WTC11 (cell line): ENCODE results near the gene GPR152.

Experiments used
- AFF4 ChIP-seq: sonication (generic); formaldehyde crosslinking; IDR thresholded peaks from 2 replicates; pipeline ENCODE4 v1.8.1; 2023; ENCODE audit warnings: mild to moderate bottlenecking, missing genetic modification reagents, borderline replicate concordance
- ARID4B ChIP-seq: sonication (generic); formaldehyde crosslinking; IDR thresholded peaks from 2 replicates; pipeline ENCODE4 v1.8.0; 2023; ENCODE audit warnings: missing genetic modification reagents, mild to moderate bottlenecking, borderline replicate concordance
- CTCF ChIP-seq: fragments of 200-600 bp; IDR thresholded peaks from 2 replicates; pipeline ENCODE4 v1.8.0; 2022; ENCODE audit warnings: antibody characterized with exemption
- FOXJ3 ChIP-seq: sonication (generic); formaldehyde crosslinking; IDR thresholded peaks from 2 replicates; pipeline ENCODE4 v1.9.0; 2021; ENCODE audit warnings: missing genetic modification reagents, mild to moderate bottlenecking, borderline replicate concordance
- USF2 ChIP-seq: sonication (generic); formaldehyde crosslinking; IDR thresholded peaks from 2 replicates; pipeline ENCODE4 v1.8.1; 2023; ENCODE audit warnings: mild to moderate bottlenecking, missing genetic modification reagents, moderate library complexity

GRCh38 chr11:67420147-67420645, 32.3 kb downstream of the GPR152 start:
- TF ChIP-seq AFF4 (CRISPR knock-in tag) (no peak), USF2 (CRISPR knock-in tag) (no peak), CTCF (no peak), ARID4B (CRISPR knock-in tag) (no peak), FOXJ3 (CRISPR knock-in tag) (no peak)
